ENCODE results near the gene MPP3. TPM values are rescaled to one million over a fixed set of nuclear protein-coding genes. Genes with fewer than 3 reads are reported as not detected.

The MPP3 gene
- total RNA-seq, 1 experiment from 2014 or later = 19.5 TPM

DNA sequence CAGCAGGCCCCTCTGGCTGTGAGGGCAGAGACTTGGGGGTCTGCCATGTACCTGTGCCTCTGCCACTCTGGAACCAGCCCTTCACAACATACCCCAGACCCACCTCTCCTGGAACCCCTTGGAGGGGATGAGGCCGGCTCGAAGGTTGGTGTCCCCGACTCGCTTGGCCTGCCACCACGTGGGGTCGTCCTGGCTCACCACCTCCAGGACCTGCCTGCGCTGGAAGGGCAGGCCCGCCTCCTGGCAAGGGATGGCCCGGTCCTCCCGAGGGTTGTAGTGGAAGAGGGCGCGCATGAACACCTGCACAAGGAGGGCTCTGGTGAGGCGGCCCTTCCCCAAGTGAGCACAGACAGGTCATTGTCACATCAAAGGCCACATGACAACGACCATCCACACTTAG lies 12.2 kb downstream of the MPP3 start:
- H3K36me3 ChIP-seq (ENCODE audit: control insufficient read depth in 1 of 2, insufficient read depth in 2 of 2, low read length in 2 of 2) = peaks cover 4 to 20% of the 10 kb centered on the region in 2 experiments; a peak in 2 of 4 replicates
- POLR2A ChIA-PET = no interaction called here

More for the DNA sequence above, 12.2 kb downstream of the MPP3 start:
- ATAC-seq = no peak
- Histone ChIP-seq H3K27ac (ENCODE audit: low read depth, low read length) (no peak overlapping the region), H3K79me2 (ENCODE audit: insufficient read depth, low read length) (no peaks in the 10 kb centered on the region), H3K9me2 (ENCODE audit: insufficient read depth) (no peaks in the 10 kb centered on the region), H3K4me2 (ENCODE audit: low read length) (no peak overlapping the region), H3K9me3 (ENCODE audit: control insufficient read depth in 1 of 2, insufficient read depth in 1 of 2, low read depth in 1 of 2, low read length in 2 of 2) (no peaks in the 10 kb centered on the region), H3K4me3 (replicated peaks in 1 of 2; ENCODE audit: low read depth in 1 of 2, low read length in 2 of 2) (no peak overlapping the region), H4K20me1 (ENCODE audit: insufficient read depth) (no peaks in the 10 kb centered on the region), H3K4me1 (ENCODE audit: control insufficient read depth in 1 of 2, insufficient read depth in 2 of 2, low read length in 2 of 2) (no peaks in the 10 kb centered on the region), H3K9ac (ENCODE audit: low read length) (no peak overlapping the region), H3K27me3 (ENCODE audit: insufficient read depth, low read length) (no peaks in the 10 kb centered on the region), H2AFZ (ENCODE audit: low read depth, low read length, poor library complexity, severe bottlenecking) (no peak overlapping the region)
- RAD21 ChIA-PET (ENCODE audit: low non-redundant PET in 1 of 2, low total read pairs in 2 of 2, uncharacterized antibody in 2 of 2, unreplicated experiment in 2 of 2) = no interaction called here
- no peak for TF ChIP-seq POLR2AphosphoS5 (IDR thresholded peaks at IDR 0.05; ENCODE audit: low read depth, low read length)
- TF ChIP-seq TCF7L2 (IDR thresholded peaks at IDR 0.05; ENCODE audit: borderline replicate concordance, extremely low read depth, insufficient read depth, insufficient read length) = no peak
- TF ChIP-seq CEBPB (IDR thresholded peaks at IDR 0.05; ENCODE audit: low read depth) = no peak
- TF ChIP-seq JUND (IDR thresholded peaks at IDR 0.05) = no peak
- TF ChIP-seq ZFX (IDR thresholded peaks at IDR 0.05) = no peak
- TF ChIP-seq ZNF274 (IDR thresholded peaks at IDR 0.05; ENCODE audit: low read depth, low read length) = no peak
- TF ChIP-seq RAD21 (IDR thresholded peaks at IDR 0.05; ENCODE audit: low read depth) = no peak
- TF ChIP-seq, protein P1, sequence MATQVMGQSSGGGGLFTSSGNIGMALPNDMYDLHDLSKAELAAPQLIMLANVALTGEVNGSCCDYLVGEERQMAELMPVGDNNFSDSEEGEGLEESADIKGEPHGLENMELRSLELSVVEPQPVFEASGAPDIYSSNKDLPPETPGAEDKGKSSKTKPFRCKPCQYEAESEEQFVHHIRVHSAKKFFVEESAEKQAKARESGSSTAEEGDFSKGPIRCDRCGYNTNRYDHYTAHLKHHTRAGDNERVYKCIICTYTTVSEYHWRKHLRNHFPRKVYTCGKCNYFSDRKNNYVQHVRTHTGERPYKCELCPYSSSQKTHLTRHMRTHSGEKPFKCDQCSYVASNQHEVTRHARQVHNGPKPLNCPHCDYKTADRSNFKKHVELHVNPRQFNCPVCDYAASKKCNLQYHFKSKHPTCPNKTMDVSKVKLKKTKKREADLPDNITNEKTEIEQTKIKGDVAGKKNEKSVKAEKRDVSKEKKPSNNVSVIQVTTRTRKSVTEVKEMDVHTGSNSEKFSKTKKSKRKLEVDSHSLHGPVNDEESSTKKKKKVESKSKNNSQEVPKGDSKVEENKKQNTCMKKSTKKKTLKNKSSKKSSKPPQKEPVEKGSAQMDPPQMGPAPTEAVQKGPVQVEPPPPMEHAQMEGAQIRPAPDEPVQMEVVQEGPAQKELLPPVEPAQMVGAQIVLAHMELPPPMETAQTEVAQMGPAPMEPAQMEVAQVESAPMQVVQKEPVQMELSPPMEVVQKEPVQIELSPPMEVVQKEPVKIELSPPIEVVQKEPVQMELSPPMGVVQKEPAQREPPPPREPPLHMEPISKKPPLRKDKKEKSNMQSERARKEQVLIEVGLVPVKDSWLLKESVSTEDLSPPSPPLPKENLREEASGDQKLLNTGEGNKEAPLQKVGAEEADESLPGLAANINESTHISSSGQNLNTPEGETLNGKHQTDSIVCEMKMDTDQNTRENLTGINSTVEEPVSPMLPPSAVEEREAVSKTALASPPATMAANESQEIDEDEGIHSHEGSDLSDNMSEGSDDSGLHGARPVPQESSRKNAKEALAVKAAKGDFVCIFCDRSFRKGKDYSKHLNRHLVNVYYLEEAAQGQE (IDR thresholded peaks at IDR 0.05; ENCODE audit: low read depth) = no peak
- TF ChIP-seq EGR1 (IDR thresholded peaks at IDR 0.05; ENCODE audit: low read depth) = no peak
- TF ChIP-seq EZH2phosphoT487 (IDR thresholded peaks at IDR 0.05; ENCODE audit: borderline replicate concordance) = no peak
- TF ChIP-seq, protein P2, sequence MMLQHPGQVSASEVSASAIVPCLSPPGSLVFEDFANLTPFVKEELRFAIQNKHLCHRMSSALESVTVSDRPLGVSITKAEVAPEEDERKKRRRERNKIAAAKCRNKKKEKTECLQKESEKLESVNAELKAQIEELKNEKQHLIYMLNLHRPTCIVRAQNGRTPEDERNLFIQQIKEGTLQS (IDR thresholded peaks at IDR 0.05) = no peak
- TF ChIP-seq YY1 (IDR thresholded peaks at IDR 0.05; ENCODE audit: extremely low read depth, insufficient replicate concordance, low read depth, low read length) = no peak
- no peak for TF ChIP-seq EZH2 (IDR thresholded peaks at IDR 0.05)
- no peak for TF ChIP-seq CBX3 (IDR thresholded peaks at IDR 0.05; ENCODE audit: low read depth)
- TF ChIP-seq SP1 (IDR thresholded peaks at IDR 0.05; ENCODE audit: low read depth) = no peak
- TF ChIP-seq SRF (IDR thresholded peaks at IDR 0.05; ENCODE audit: low read depth) = no peak
- TF ChIP-seq, protein P3, sequence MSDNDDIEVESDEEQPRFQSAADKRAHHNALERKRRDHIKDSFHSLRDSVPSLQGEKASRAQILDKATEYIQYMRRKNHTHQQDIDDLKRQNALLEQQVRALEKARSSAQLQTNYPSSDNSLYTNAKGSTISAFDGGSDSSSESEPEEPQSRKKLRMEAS (IDR thresholded peaks at IDR 0.05) = no peak
- no peak for DNase-seq (ENCODE audit: low read depth, low spot score)
- no TSS peak for BruUV-seq (replicated peaks)
- intact Hi-C loops (cut with micrococcal nuclease) = no loop called here
- CTCF ChIA-PET = no interaction called here
